Psoas muscle (tissue), 8 donors: Measurements from ENCODE around the gene ALAS1. TPM values are rescaled to one million over a fixed set of nuclear protein-coding genes. Genes with fewer than 3 reads are reported as not detected.

Source experiments
- ATAC-seq, 4 donors: fragments of 200-7000 bp; cut with Tn5 transposase; one replicate each; pipeline ENCODE4 v1.9.1; 2020; ENCODE audit warnings: moderate library complexity in 3 of 4, mild to moderate bottlenecking in 2 of 4
- DNase-seq, 2 donors: peaks; one replicate each; pipeline ENCODE4 v3.0.0-alpha.2; 2020
- H3K27ac ChIP-seq: fragments of 200-600 bp; one replicate; pipeline ENCODE4 v1.8.0; 2022
- H3K27me3 ChIP-seq, 3 donors: fragments of 200-600 bp in 1 of 3; one replicate each; pipeline versions ENCODE4 v1.6.1 to v1.8.0; 2013 to 2022; ENCODE audit warnings: low read length in 2 of 3, mild to moderate bottlenecking in 2 of 3, moderate library complexity in 1 of 3; ENCODE audit not compliant: insufficient read depth in 3 of 3
- H3K36me3 ChIP-seq, 2 donors: fragments of 200-600 bp in 1 of 2; one replicate each; pipeline versions ENCODE4 v1.6.1 to v1.8.0; 2013 to 2022; ENCODE audit warnings: low read depth in 1 of 2, mild to moderate bottlenecking in 1 of 2, moderate library complexity in 1 of 2; ENCODE audit not compliant: insufficient read depth in 1 of 2
- H3K4me1 ChIP-seq: fragments of 200-600 bp; one replicate; pipeline ENCODE4 v1.8.0; 2022
- H3K4me3 ChIP-seq: fragments of 200-600 bp; one replicate; pipeline ENCODE4 v1.8.0; 2022; ENCODE audit warnings: mild to moderate bottlenecking
- H3K9me3 ChIP-seq: fragments of 200-600 bp; one replicate; pipeline ENCODE4 v1.8.0; 2022
- WGBS, 3 donors: extraction: QIAGEN DNeasy Blood & Tissue Kit; methylation state at CpG; one replicate each; pipeline versions ENCODE4 v1.1.6 to v1.1.7; 2013; 5-methylcytosine and 5-hydroxymethylcytosine counted together
- intact Hi-C, 2 donors: fragments of 100-400 bp; cut with DNase I; formaldehyde crosslinking; loops; one replicate each; pipeline versions ENCODE4 v1.11.0 to v1.14.2; 2022
- polyA plus RNA-seq, 3 donors: library from polyadenylated mRNA; stranded (reverse); fragments of 200-250 nt; gene quantifications; one replicate each; pipeline ENCODE4 v1.2.3, GENCODE V29; 2013
- total RNA-seq, 4 donors: library from RNA; stranded (reverse); fragmentation: NEBNext Ultra II Directional in 2 of 4; extraction: Animal tissue kit (Norgen Biotek cat#: 25700) in 2 of 4; gene quantifications; one replicate each; pipeline versions ENCODE4 v1.2.1 to v1.2.4, GENCODE V29; 2021 to 2023
- TF ChIP-seq, protein P1 (sequence below): fragments of 200-600 bp; IDR thresholded peaks from one replicate; pipeline ENCODE4 v1.8.0; 2022; ENCODE audit warnings: antibody characterized with exemption
- donor health status: healthy with polysubstance abuse.
- donor health status: DM: no; HTN: no; CAD: no; lungs with moderate emphysema.
- donor health status: Bipolar disorder and iron deficiency.
- donor health status: healthy.
- donor health status: DM: yes; HTN: yes; CAD: no.
- donor health status: DM: no; HTN: no; CAD: no.
- donor health status: DM: no; HTN: no; CAD: no.
- donor health status: DM: yes; HTN: yes; CAD: no.

ALAS1 gene
- total and polyA plus RNA-seq, 7 donors, result 50.1 to 138 (median 75.2) TPM

GRCh38 chr3:52257911-52258310 lies 60.0 kb downstream of the ALAS1 start:
- 82 to 89% (median 84%) methylated on average over 4 of the region's 4 CpGs for WGBS, 3 donors
- Histone ChIP-seq H3K27ac (no peak overlapping the region), H3K4me3 (no peak overlapping the region), H3K4me1 (no peaks in the 10 kb centered on the region), H3K36me3 (peaks cover 42 to 100% of the 10 kb centered on the region in 2 donors), H3K27me3 (no peaks in the 10 kb centered on the region), H3K9me3 (no peaks in the 10 kb centered on the region)
- intact Hi-C loops, result no loop called here
- TF ChIP-seq, protein P1, sequence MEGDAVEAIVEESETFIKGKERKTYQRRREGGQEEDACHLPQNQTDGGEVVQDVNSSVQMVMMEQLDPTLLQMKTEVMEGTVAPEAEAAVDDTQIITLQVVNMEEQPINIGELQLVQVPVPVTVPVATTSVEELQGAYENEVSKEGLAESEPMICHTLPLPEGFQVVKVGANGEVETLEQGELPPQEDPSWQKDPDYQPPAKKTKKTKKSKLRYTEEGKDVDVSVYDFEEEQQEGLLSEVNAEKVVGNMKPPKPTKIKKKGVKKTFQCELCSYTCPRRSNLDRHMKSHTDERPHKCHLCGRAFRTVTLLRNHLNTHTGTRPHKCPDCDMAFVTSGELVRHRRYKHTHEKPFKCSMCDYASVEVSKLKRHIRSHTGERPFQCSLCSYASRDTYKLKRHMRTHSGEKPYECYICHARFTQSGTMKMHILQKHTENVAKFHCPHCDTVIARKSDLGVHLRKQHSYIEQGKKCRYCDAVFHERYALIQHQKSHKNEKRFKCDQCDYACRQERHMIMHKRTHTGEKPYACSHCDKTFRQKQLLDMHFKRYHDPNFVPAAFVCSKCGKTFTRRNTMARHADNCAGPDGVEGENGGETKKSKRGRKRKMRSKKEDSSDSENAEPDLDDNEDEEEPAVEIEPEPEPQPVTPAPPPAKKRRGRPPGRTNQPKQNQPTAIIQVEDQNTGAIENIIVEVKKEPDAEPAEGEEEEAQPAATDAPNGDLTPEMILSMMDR, result no peak
- no peak for DNase-seq
- no peak for ATAC-seq

DNA sequence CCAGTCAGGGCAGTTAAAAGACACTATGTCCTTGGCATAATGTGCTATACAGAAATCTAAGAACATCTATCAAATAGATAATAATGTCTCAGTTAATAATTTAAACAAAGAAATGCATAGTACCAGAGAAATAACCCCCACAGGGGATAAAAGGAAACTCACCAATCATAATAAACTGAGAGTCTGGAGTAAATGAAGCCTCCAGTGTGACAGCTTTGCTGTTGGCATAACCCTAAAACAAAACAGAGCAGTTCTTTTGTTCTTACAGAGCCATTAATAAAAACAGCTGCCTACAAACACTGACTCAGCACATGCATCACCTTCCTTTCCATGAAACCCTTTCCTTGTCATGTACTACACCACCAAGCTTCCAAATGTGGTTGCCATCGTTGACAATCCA lies 61.1 kb downstream of the ALAS1 start:
- no peak for ATAC-seq
- H3K27ac ChIP-seq, result no peak overlapping the region
- H3K9me3 ChIP-seq, result no peaks in the 10 kb centered on the region
- DNase-seq, result no peak
- WGBS, 3 donors, result 62 to 83% (median 63%) methylated on average over 1 of the region's 1 CpG
- TF ChIP-seq, protein P1, result no peak
- H3K4me3 ChIP-seq, result no peak overlapping the region
- H3K36me3 ChIP-seq, result peaks cover 44 to 100% of the 10 kb centered on the region in 2 donors
- H3K4me1 ChIP-seq, result no peaks in the 10 kb centered on the region
- H3K27me3 ChIP-seq, result no peaks in the 10 kb centered on the region
- intact Hi-C loops, result no loop called here

DNA sequence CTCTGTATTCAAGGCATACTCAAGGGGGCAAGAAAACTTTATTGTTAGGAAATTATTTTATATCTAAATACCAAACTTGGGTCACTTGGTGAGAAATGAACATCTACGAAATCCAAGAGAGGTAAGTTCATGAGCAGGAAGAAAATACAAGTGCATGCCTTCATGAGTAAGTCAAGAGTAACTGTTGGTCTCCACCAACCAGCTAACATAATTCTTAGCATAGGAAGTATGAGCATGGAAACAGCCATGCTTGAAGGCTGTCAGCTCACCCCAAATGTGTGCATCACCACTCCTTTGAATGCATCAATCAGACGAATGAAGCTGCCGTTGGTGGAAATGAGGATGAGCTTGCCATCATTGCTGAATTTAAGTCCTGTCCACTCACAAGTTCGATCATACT lies 61.5 kb downstream of the ALAS1 start:
- WGBS, 3 donors, result 85 to 90% (median 87%) methylated on average over 4 of the region's 4 CpGs
- Histone ChIP-seq H3K4me1 (no peaks in the 10 kb centered on the region), H3K27me3 (no peaks in the 10 kb centered on the region), H3K4me3 (no peak overlapping the region), H3K36me3 (peaks cover 48 to 100% of the 10 kb centered on the region in 2 donors), H3K27ac (no peak overlapping the region), H3K9me3 (no peaks in the 10 kb centered on the region)
- TF ChIP-seq, protein P1, result no peak
- ATAC-seq (no peak), DNase-seq (no peak)
- intact Hi-C loops, result no loop called here

- TF ChIP-seq, protein P1, result no peak
Measured at GRCh38 chr3:52262447-52262846, 64.5 kb downstream of the ALAS1 start.

More at GRCh38 chr3:52262447-52262846, 64.5 kb downstream of the ALAS1 start:
- Histone ChIP-seq H3K4me3 (no peak overlapping the region), H3K27me3 (no peaks in the 10 kb centered on the region), H3K36me3 (peaks cover 51 to 100% of the 10 kb centered on the region in 2 donors), H3K4me1 (no peaks in the 10 kb centered on the region), H3K9me3 (no peaks in the 10 kb centered on the region), H3K27ac (no peak overlapping the region)
- DNase-seq (no peak), ATAC-seq (no peak)
- intact Hi-C loops, result no loop called here

Other genes starting within 250 kb of the ALAS1 start
- under 1 TPM; 0.16 to 0.65 (median 0.32) TPM for gene GPR62, start 242.8 kb upstream of the ALAS1 start, total RNA-seq
- gene GPR62, start 242.8 kb upstream of the ALAS1 start, polyA plus RNA-seq, result under 1 TPM; 0.04 to 0.93 (median 0.07) TPM
- 100 to 1,000 TPM; 117 to 161 (median 126) TPM for gene PCBP4, start 230.7 kb upstream of the ALAS1 start, total RNA-seq
- gene PCBP4, start 230.7 kb upstream of the ALAS1 start, polyA plus RNA-seq, result 100 to 1,000 TPM in 1 of 3 donors, 10 to 100 TPM in 2; 36.0 to 133 (median 60.7) TPM
- 10 to 100 TPM in 3 of 4 donors, 1 to 10 TPM in 1; 9.5 to 15.9 (median 15.5) TPM for gene ABHD14B, start 224.1 kb upstream of the ALAS1 start, total RNA-seq
- gene ABHD14B, start 224.1 kb upstream of the ALAS1 start, polyA plus RNA-seq, result 10 to 100 TPM; 11.7 to 24.8 (median 12.3) TPM
- gene ABHD14A, start 223.1 kb upstream of the ALAS1 start, total RNA-seq, result 10 to 100 TPM; 11.2 to 22.9 (median 15.4) TPM
- gene ABHD14A, start 223.1 kb upstream of the ALAS1 start, polyA plus RNA-seq, result 10 to 100 TPM; 26.4 to 40.6 (median 29.1) TPM
- gene ACY1, start 214.6 kb upstream of the ALAS1 start, total RNA-seq, result 10 to 100 TPM; 29.4 to 56.5 (median 38.5) TPM
- gene ACY1, start 214.6 kb upstream of the ALAS1 start, polyA plus RNA-seq, result 10 to 100 TPM; 19.9 to 59.3 (median 25.8) TPM
- gene RPL29, start 202.3 kb upstream of the ALAS1 start, total RNA-seq, result 1,000 to 10,000 TPM; 1,113 to 1,294 (median 1,226) TPM
- 1,000 to 10,000 TPM; 2,395 to 2,767 (median 2,598) TPM for gene RPL29, start 202.3 kb upstream of the ALAS1 start, polyA plus RNA-seq
- gene DUSP7, start 141.6 kb upstream of the ALAS1 start, total RNA-seq, result 10 to 100 TPM in 3 of 4 donors, 1 to 10 TPM in 1; 9.7 to 31.9 (median 17.1) TPM
- gene DUSP7, start 141.6 kb upstream of the ALAS1 start, polyA plus RNA-seq, result 10 to 100 TPM in 2 of 3 donors, 1 to 10 TPM in 1; 7.4 to 27.6 (median 15.7) TPM
- gene POC1A, start 43.7 kb upstream of the ALAS1 start, total RNA-seq, result 1 to 10 TPM; 1.1 to 3.2 (median 1.6) TPM
- 1 to 10 TPM in 2 of 3 donors, under 1 TPM in 1; 0.87 to 2.9 (median 2.1) TPM for gene POC1A, start 43.7 kb upstream of the ALAS1 start, polyA plus RNA-seq
- under 1 TPM in 3 of 4 donors, not detected in 1; 0.34 to 0.55 (median 0.41) TPM for gene TLR9, start 27.5 kb downstream of the ALAS1 start, total RNA-seq
- gene TLR9, start 27.5 kb downstream of the ALAS1 start, polyA plus RNA-seq, result under 1 TPM; 0.04 to 0.14 (median 0.08) TPM
- 100 to 1,000 TPM in 3 of 4 donors, 10 to 100 TPM in 1; 74.9 to 224 (median 138) TPM for gene TWF2, start 41.0 kb downstream of the ALAS1 start, total RNA-seq
- 100 to 1,000 TPM in 1 of 3 donors, 10 to 100 TPM in 2; 19.6 to 160 (median 74.6) TPM for gene TWF2, start 41.0 kb downstream of the ALAS1 start, polyA plus RNA-seq
- gene PPM1M, start 47.6 kb downstream of the ALAS1 start, total RNA-seq, result 1 to 10 TPM; 2.1 to 7.5 (median 3.9) TPM
- 1 to 10 TPM; 2.5 to 3.3 (median 2.6) TPM for gene PPM1M, start 47.6 kb downstream of the ALAS1 start, polyA plus RNA-seq
- gene WDR82, start 80.5 kb downstream of the ALAS1 start, total RNA-seq, result 10 to 100 TPM; 62.1 to 93.1 (median 85.5) TPM
- gene WDR82, start 80.5 kb downstream of the ALAS1 start, polyA plus RNA-seq, result 10 to 100 TPM; 46.1 to 96.7 (median 53.4) TPM
- gene GLYCTK, start 89.7 kb downstream of the ALAS1 start, total RNA-seq, result 1 to 10 TPM; 3.0 to 7.2 (median 5.7) TPM
- gene GLYCTK, start 89.7 kb downstream of the ALAS1 start, polyA plus RNA-seq, result 10 to 100 TPM in 1 of 3 donors, 1 to 10 TPM in 2; 3.1 to 16.5 (median 4.2) TPM
- 1 to 10 TPM; 2.4 to 4.1 (median 3.0) TPM for gene DNAH1, start 118.2 kb downstream of the ALAS1 start, total RNA-seq
- gene DNAH1, start 118.2 kb downstream of the ALAS1 start, polyA plus RNA-seq, result 1 to 10 TPM in 2 of 3 donors, under 1 TPM in 1; 0.77 to 1.8 (median 1.2) TPM
- 10 to 100 TPM; 61.1 to 78.1 (median 70.7) TPM for gene BAP1, start 211.8 kb downstream of the ALAS1 start, total RNA-seq
- 100 to 1,000 TPM in 1 of 3 donors, 10 to 100 TPM in 2; 65.7 to 104 (median 78.9) TPM for gene BAP1, start 211.8 kb downstream of the ALAS1 start, polyA plus RNA-seq
- gene PHF7, start 212.5 kb downstream of the ALAS1 start, total RNA-seq, result 10 to 100 TPM in 1 of 4 donors, 1 to 10 TPM in 3; 4.2 to 15.5 (median 7.3) TPM
- 10 to 100 TPM in 1 of 3 donors, 1 to 10 TPM in 2; 4.2 to 13.4 (median 4.6) TPM for gene PHF7, start 212.5 kb downstream of the ALAS1 start, polyA plus RNA-seq
- 10 to 100 TPM in 2 of 4 donors, 1 to 10 TPM in 2; 6.0 to 13.8 (median 9.5) TPM for gene SEMA3G, start 246.9 kb downstream of the ALAS1 start, total RNA-seq
- gene SEMA3G, start 246.9 kb downstream of the ALAS1 start, polyA plus RNA-seq, result 1 to 10 TPM; 6.2 to 8.8 (median 6.5) TPM